Endothelial cell of umbilical vein (primary cell): ENCODE data around the gene WDPCP.

Experiments used
- CTCF ChIP-seq, 2 donors: IDR thresholded peaks; 1 replicate in 1 of 2; 2 replicates in 1 of 2; pipeline ENCODE4 v1.5.1; 2011; ENCODE audit warnings: low read length in 2 of 2, mild to moderate bottlenecking in 2 of 2, moderate library complexity in 2 of 2, control low read depth in 1 of 2, inconsistent platforms in 1 of 2, low read depth in 1 of 2; ENCODE audit not compliant: insufficient read depth in 1 of 2; ENCODE audit errors: extremely low read depth in 1 of 2
- POLR2A ChIP-seq: IDR thresholded peaks from 2 replicates; pipeline ENCODE4 v1.6.1; 2012; ENCODE audit warnings: low read depth, mild to moderate bottlenecking, control low read depth, low read length

DNA sequence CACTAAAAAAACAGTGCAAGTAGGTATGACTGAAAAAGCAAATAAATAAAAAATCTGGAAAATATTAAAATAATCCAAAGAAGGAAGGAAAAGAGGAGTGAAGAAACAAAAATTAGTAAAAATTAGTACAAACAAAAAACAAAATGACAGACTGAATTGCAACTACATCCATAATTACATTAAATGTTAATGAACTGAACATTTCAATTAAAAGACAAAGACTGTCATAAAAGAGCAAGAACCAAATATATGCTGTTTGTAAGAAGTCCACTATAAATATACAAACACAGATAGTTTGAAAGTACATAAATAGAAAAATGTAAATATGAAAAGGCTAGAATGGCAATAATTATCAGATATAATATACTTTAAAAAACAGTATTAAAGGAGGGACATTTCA lies 267.6 kb downstream of the WDPCP start:
- TF ChIP-seq CTCF (IDR thresholded peaks at IDR 0.05; ENCODE audit: extremely low read depth in 1 of 2, insufficient read depth in 1 of 2, low read depth in 1 of 2, low read length in 2 of 2) (no peak), POLR2A (no peak)
